IMR-90 (cell line): Measurements from ENCODE around the gene MRGPRD. TPM values are rescaled to one million over a fixed set of nuclear protein-coding genes. Genes with fewer than 3 reads are reported as not detected.

ENCODE experiments used
- ATAC-seq: fragments of 200-7000 bp; cut with Tn5 transposase; 2 replicates; pipeline ENCODE4 v1.9.1; 2020; ENCODE audit warnings: low read depth, mild to moderate bottlenecking, moderate library complexity
- BruUV-seq: library from RNA; stranded (reverse); fragments of 400-500 nt; replicated peaks from 2 replicates; lab custom pipeline; 2021; lab: Mats Ljungman, UMichigan
- CTCF ChIA-PET: fragments of 300-600 bp; formaldehyde crosslinking; extraction: SDS; loops from one replicate; lab custom pipeline; 2021; ENCODE audit warnings: antibody characterized with exemption; lab: Yijun Ruan, JAX
- POLR2A ChIA-PET: fragments of 300-600 bp; sonication (Branson Sonifier 250); formaldehyde crosslinking; loops from one replicate; lab custom pipeline; 2022; ENCODE audit warnings: antibody characterized with exemption; ENCODE audit not compliant: unreplicated experiment; lab: Charles Lee
- DNase-seq: peaks from one replicate; pipeline ENCODE4 v3.0.0; 2013
- H2AFZ ChIP-seq: replicated peaks from 2 replicates; pipeline ENCODE3; 2013; ENCODE audit warnings: low read length, mild to moderate bottlenecking; ENCODE audit not compliant: poor library complexity
- H2AK5ac ChIP-seq: 2 replicates; pipeline ENCODE4 v1.6.1; 2013; ENCODE audit warnings: low read depth, low read length, inconsistent platforms
- H2AK9ac ChIP-seq: replicated peaks from 2 replicates; pipeline ENCODE3; 2013; ENCODE audit warnings: mild to moderate bottlenecking, low read depth, low read length, moderate library complexity; ENCODE audit not compliant: poor library complexity
- H2BK120ac ChIP-seq: 2 replicates; pipeline ENCODE4 v1.6.1; 2013; ENCODE audit warnings: low read depth, low read length, inconsistent platforms
- H2BK15ac ChIP-seq: 3 replicates; pipeline ENCODE4 v1.6.1; 2013; ENCODE audit warnings: low read depth, low read length, inconsistent platforms
- H2BK20ac ChIP-seq: 2 replicates; pipeline ENCODE4 v1.6.1; 2013; ENCODE audit warnings: low read depth, mild to moderate bottlenecking, inconsistent platforms, low read length, moderate library complexity
- H2BK5ac ChIP-seq: 2 replicates; pipeline ENCODE4 v1.6.1; 2013; ENCODE audit warnings: mild to moderate bottlenecking, low read depth, low read length, inconsistent platforms; ENCODE audit not compliant: poor library complexity, severe bottlenecking
- H3K14ac ChIP-seq: replicated peaks from 2 replicates; pipeline ENCODE4 v1.6.1; 2013; ENCODE audit warnings: low read depth, low read length, inconsistent platforms
- H3K18ac ChIP-seq: 2 replicates; pipeline ENCODE4 v1.6.1; 2013; ENCODE audit warnings: low read depth, low read length, control low read depth
- H3K23ac ChIP-seq: 2 replicates; pipeline ENCODE4 v1.6.1; 2013; ENCODE audit warnings: low read depth, low read length, inconsistent platforms
- H3K27ac ChIP-seq: 2 replicates; pipeline ENCODE4 v1.5.1; 2013; ENCODE audit warnings: mild to moderate bottlenecking, control low read depth, low read length; ENCODE audit not compliant: insufficient read depth
- H3K27me3 ChIP-seq: 2 replicates; pipeline ENCODE4 v1.6.1; 2013; ENCODE audit warnings: low read length; ENCODE audit not compliant: control insufficient read depth, insufficient read depth
- H3K36me3 ChIP-seq: 2 replicates; pipeline ENCODE4 v1.6.1; 2013; ENCODE audit warnings: low read length, mixed read lengths; ENCODE audit not compliant: control insufficient read depth, insufficient read depth
- H3K4ac ChIP-seq: 2 replicates; pipeline ENCODE4 v1.6.1; 2013; ENCODE audit warnings: low read depth, low read length, inconsistent platforms
- H3K4me1 ChIP-seq: 2 replicates; pipeline ENCODE4 v1.6.1; 2013; ENCODE audit warnings: low read length, mixed read lengths; ENCODE audit not compliant: control insufficient read depth, insufficient read depth
- H3K4me2 ChIP-seq: 2 replicates; pipeline ENCODE4 v1.6.1; 2013; ENCODE audit warnings: low read depth, mild to moderate bottlenecking, control low read depth, low read length, moderate library complexity
- H3K4me3 ChIP-seq: 2 replicates; pipeline ENCODE4 v1.5.1; 2013; ENCODE audit warnings: low read depth, mild to moderate bottlenecking, control low read depth, low read length, moderate library complexity; ENCODE audit not compliant: insufficient read depth
- H3K56ac ChIP-seq: 2 replicates; pipeline ENCODE4 v1.6.1; 2013; ENCODE audit warnings: low read length, inconsistent platforms; ENCODE audit not compliant: insufficient read depth; ENCODE audit errors: extremely low read depth
- H3K79me1 ChIP-seq, 2 experiments: 2 replicates each; pipeline ENCODE4 v1.6.1; 2013; ENCODE audit warnings: low read length in 2 of 2, inconsistent platforms in 1 of 2, low read depth in 1 of 2
- H3K9ac ChIP-seq: 2 replicates; pipeline ENCODE4 v1.6.1; 2013; ENCODE audit warnings: low read depth, low read length, control low read depth
- H3K9me1 ChIP-seq: 2 replicates; pipeline ENCODE4 v1.6.1; 2013; ENCODE audit warnings: low read length, inconsistent platforms; ENCODE audit not compliant: insufficient read depth
- H3K9me3 ChIP-seq: 2 replicates; pipeline ENCODE4 v1.6.1; 2013; ENCODE audit warnings: low read length; ENCODE audit not compliant: control insufficient read depth, insufficient read depth
- H4K20me1 ChIP-seq: 2 replicates; pipeline ENCODE4 v1.6.1; 2013; ENCODE audit warnings: low read length, inconsistent platforms; ENCODE audit not compliant: insufficient read depth
- H4K5ac ChIP-seq: 2 replicates; pipeline ENCODE4 v1.6.1; 2013; ENCODE audit warnings: mild to moderate bottlenecking, low read depth, low read length, control low read depth
- H4K8ac ChIP-seq, 2 experiments: 2 replicates each; pipeline ENCODE4 v1.6.1; 2013; ENCODE audit warnings: low read depth in 2 of 2, low read length in 2 of 2, control low read depth in 1 of 2, inconsistent platforms in 1 of 2
- H4K91ac ChIP-seq: 2 replicates; pipeline ENCODE4 v1.6.1; 2013; ENCODE audit warnings: low read depth, low read length, inconsistent platforms; ENCODE audit not compliant: insufficient read depth
- BHLHE40 ChIP-seq: fragments of 150-350 bp; IDR thresholded peaks from 2 replicates; pipeline ENCODE4 v1.6.1; 2016; ENCODE audit warnings: mild to moderate bottlenecking, low read depth, low read length
- CEBPB ChIP-seq: IDR thresholded peaks from 2 replicates; pipeline ENCODE4 v1.6.1; 2012; ENCODE audit warnings: low read depth, low read length, improper control_type of control experiment
- CHD1 ChIP-seq: IDR thresholded peaks from 2 replicates; pipeline ENCODE4 v1.6.1; 2012; ENCODE audit warnings: low read depth, low read length, improper control_type of control experiment
- FOS ChIP-seq: fragments of 150-350 bp; IDR thresholded peaks from 2 replicates; pipeline ENCODE4 v1.6.1; 2016; ENCODE audit warnings: low read depth, low read length
- MAFK ChIP-seq: IDR thresholded peaks from 2 replicates; pipeline ENCODE4 v1.6.1; 2012; ENCODE audit warnings: low read depth, low read length, improper control_type of control experiment
- MAZ ChIP-seq: IDR thresholded peaks from 2 replicates; pipeline ENCODE4 v1.6.1; 2012; ENCODE audit warnings: low read depth, mild to moderate bottlenecking, low read length, improper control_type of control experiment, moderate library complexity, borderline replicate concordance
- MXI1 ChIP-seq: IDR thresholded peaks from 2 replicates; pipeline ENCODE4 v1.6.1; 2012; ENCODE audit warnings: low read depth, mild to moderate bottlenecking, low read length, moderate library complexity, borderline replicate concordance
- NFE2L2 ChIP-seq: fragments of 150-350 bp; IDR thresholded peaks from 2 replicates; pipeline ENCODE4 v1.6.1; 2016; ENCODE audit warnings: low read depth, mild to moderate bottlenecking, low read length
- POLR2A ChIP-seq: IDR thresholded peaks from 2 replicates; pipeline ENCODE4 v1.6.1; 2012; ENCODE audit warnings: mild to moderate bottlenecking, low read depth, low read length
- RAD21 ChIP-seq: IDR thresholded peaks from 2 replicates; pipeline ENCODE4 v1.6.1; 2012; ENCODE audit warnings: low read length, improper control_type of control experiment
- RCOR1 ChIP-seq: IDR thresholded peaks from 2 replicates; pipeline ENCODE4 v1.6.1; 2012; ENCODE audit warnings: mild to moderate bottlenecking, low read length, improper control_type of control experiment; ENCODE audit not compliant: insufficient replicate concordance
- RFX5 ChIP-seq: IDR thresholded peaks from 2 replicates; pipeline ENCODE4 v1.8.0; 2012; ENCODE audit warnings: low read depth, mild to moderate bottlenecking, low read length, moderate library complexity
- SMC3 ChIP-seq: fragments of 150-350 bp; IDR thresholded peaks from 2 replicates; pipeline ENCODE4 v1.6.1; 2016; ENCODE audit warnings: low read depth, mild to moderate bottlenecking, antibody characterized with exemption, low read length, moderate library complexity
- USF2 ChIP-seq: fragments of 150-350 bp; IDR thresholded peaks from 2 replicates; pipeline ENCODE4 v1.6.1; 2017; ENCODE audit warnings: mild to moderate bottlenecking, antibody characterized with exemption, low read length, low read depth
- WGBS, 2 experiments: methylation state at CpG; one replicate each; pipeline versions ENCODE4 v1.1.5 to v1.1.7; 2013; ENCODE audit warnings: missing lambda C conversion rate in 2 of 2; ENCODE audit not compliant: insufficient read length in 1 of 2; ENCODE audit errors: extremely low coverage in 2 of 2; 5-methylcytosine and 5-hydroxymethylcytosine counted together
- dilution Hi-C: fragments of 300-500 bp; cut with HindIII; formaldehyde crosslinking; loops from one replicate; pipeline ENCODE4 v1.14.3; 2018; ENCODE audit warnings: low sequenced_read_pairs; ENCODE audit not compliant: unreplicated experiment
- in situ Hi-C: fragments of 300-500 bp; cut with MboI; formaldehyde crosslinking; loops from 3 replicates; pipeline ENCODE4 v1.14.3; 2019; ENCODE audit warnings: low sequenced_read_pairs, inconsistent platforms, mixed read lengths
- intact Hi-C: fragments of 100-400 bp; cut with micrococcal nuclease; formaldehyde crosslinking; loops from 2 replicates; pipeline ENCODE4 v1.10.0; 2022
- polyA plus RNA-seq, 3 experiments: library from polyadenylated mRNA; depleted of rRNA; stranded (reverse); fragments of >200 nt; gene quantifications; 2 replicates each; pipeline ENCODE4 v1.2.3, GENCODE V29; 2012; ENCODE audit warnings: low replicate concordance in 1 of 3
- total RNA-seq: library from RNA; depleted of rRNA; stranded (reverse); fragments of >200 nt; gene quantifications from 2 replicates; pipeline ENCODE4 v1.2.3, GENCODE V29; 2012
- TF ChIP-seq, protein P1 (sequence below): fragments of 150-350 bp; IDR thresholded peaks from 2 replicates; pipeline ENCODE4 v1.6.1; 2016; ENCODE audit warnings: low read depth, mild to moderate bottlenecking, low read length, moderate library complexity, borderline replicate concordance
- TF ChIP-seq, protein P2 (sequence below): conservative IDR thresholded peaks from 2 replicates; pipeline ENCODE4 v1.5.1; 2012; ENCODE audit warnings: mild to moderate bottlenecking, low read depth, low read length, improper control_type of control experiment

The MRGPRD gene
- total and polyA plus RNA-seq, 2 of the 4 experiments (the other 2 are of a cell fraction) = not detected

DNA sequence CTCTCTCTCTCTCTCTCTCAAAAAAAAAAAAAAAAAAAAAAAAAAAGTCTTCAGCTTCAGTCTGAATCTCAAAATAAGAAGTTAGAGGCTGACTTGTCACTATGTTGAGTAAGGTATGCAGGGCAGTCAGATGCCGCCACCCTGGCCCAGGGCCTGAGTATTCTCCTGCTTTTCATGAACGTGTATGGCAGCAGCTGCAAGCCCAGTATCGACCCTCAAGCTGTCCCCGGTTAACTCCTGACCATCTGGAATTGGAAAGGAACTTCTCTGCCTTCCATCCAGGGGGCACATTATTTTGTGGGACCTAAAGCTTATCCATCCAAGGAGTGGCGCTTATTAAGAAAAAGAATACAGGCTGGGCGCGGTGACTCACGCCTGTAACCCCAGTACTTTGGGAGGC lies 11.4 kb downstream of the MRGPRD start:
- BruUV-seq = no TSS peak
- Histone ChIP-seq H4K8ac (no peak overlapping the region), H3K4me1 (no peaks in the 10 kb centered on the region), H2BK20ac (no peak overlapping the region), H3K36me3 (no peaks in the 10 kb centered on the region), H3K4me3 (no peak overlapping the region), H3K9ac (no peak overlapping the region), H4K91ac (no peak overlapping the region), H2AK5ac (no peak overlapping the region), H3K9me1 (no peaks in the 10 kb centered on the region), H3K56ac (no peak overlapping the region), H2AK9ac (no peak overlapping the region), H3K23ac (no peak overlapping the region), H4K20me1 (no peaks in the 10 kb centered on the region), H2BK120ac (no peak overlapping the region), H3K79me1 (no peaks in the 10 kb centered on the region), H4K5ac (no peak overlapping the region), H3K18ac (no peak overlapping the region), H2BK15ac (no peak overlapping the region), H2AFZ (no peak overlapping the region), H3K4ac (no peak overlapping the region), H3K4me2 (no peak overlapping the region), H3K14ac (no peak overlapping the region), H3K27ac (no peak overlapping the region), H3K9me3 (peaks cover 2% of the 10 kb centered on the region; the same call in 1 of the 2 replicates), H3K27me3 (peaks cover 59% of the 10 kb centered on the region), H2BK5ac (no peak overlapping the region)
- no peak for ATAC-seq
- intact Hi-C loops = no loop called here
- TF ChIP-seq POLR2A (no peak), MXI1 (no peak), RCOR1 (no peak), RAD21 (no peak), MAFK (no peak), USF2 (no peak), CEBPB (no peak), NFE2L2 (no peak), SMC3 (no peak), BHLHE40 (no peak), RFX5 (no peak), FOS (no peak), CHD1 (no peak), MAZ (no peak)
- TF ChIP-seq, protein P1, sequence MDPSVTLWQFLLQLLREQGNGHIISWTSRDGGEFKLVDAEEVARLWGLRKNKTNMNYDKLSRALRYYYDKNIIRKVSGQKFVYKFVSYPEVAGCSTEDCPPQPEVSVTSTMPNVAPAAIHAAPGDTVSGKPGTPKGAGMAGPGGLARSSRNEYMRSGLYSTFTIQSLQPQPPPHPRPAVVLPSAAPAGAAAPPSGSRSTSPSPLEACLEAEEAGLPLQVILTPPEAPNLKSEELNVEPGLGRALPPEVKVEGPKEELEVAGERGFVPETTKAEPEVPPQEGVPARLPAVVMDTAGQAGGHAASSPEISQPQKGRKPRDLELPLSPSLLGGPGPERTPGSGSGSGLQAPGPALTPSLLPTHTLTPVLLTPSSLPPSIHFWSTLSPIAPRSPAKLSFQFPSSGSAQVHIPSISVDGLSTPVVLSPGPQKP = no peak
- TF ChIP-seq, protein P2, sequence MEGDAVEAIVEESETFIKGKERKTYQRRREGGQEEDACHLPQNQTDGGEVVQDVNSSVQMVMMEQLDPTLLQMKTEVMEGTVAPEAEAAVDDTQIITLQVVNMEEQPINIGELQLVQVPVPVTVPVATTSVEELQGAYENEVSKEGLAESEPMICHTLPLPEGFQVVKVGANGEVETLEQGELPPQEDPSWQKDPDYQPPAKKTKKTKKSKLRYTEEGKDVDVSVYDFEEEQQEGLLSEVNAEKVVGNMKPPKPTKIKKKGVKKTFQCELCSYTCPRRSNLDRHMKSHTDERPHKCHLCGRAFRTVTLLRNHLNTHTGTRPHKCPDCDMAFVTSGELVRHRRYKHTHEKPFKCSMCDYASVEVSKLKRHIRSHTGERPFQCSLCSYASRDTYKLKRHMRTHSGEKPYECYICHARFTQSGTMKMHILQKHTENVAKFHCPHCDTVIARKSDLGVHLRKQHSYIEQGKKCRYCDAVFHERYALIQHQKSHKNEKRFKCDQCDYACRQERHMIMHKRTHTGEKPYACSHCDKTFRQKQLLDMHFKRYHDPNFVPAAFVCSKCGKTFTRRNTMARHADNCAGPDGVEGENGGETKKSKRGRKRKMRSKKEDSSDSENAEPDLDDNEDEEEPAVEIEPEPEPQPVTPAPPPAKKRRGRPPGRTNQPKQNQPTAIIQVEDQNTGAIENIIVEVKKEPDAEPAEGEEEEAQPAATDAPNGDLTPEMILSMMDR = no peak
- dilution Hi-C loops = no loop called here
- CTCF ChIA-PET = no interaction called here
- no peak for DNase-seq
- WGBS, 2 experiments = 79% methylated on average over 8 of the region's 8 CpGs; no CpG with 5 or more reads in 1 of the 2 experiments
- in situ Hi-C loops = no loop called here
- POLR2A ChIA-PET = no interaction called here
